ENCODE measurements around the gene ZRANB3. TPM values are rescaled to one million over a fixed set of nuclear protein-coding genes. Genes with fewer than 3 reads are reported as not detected.
"Not testable (repeated sequence)": the region's sequence is repeated elsewhere in the genome, so short reads cannot be mapped to it uniquely, and the experiment has no call there.

ZRANB3 gene
- total RNA-seq, 3 donors from 2014 or later: 4.9 to 7.3 (median 5.0) TPM

GRCh38 chr2:135094508-135094907, 436.5 kb downstream of the ZRANB3 start:
- ATAC-seq (no peak), DNase-seq (no peak)
- Histone ChIP-seq H3K4me3 (no peak overlapping the region), H3K9me3 (no peaks in the 10 kb centered on the region), H3K4me1 (ENCODE audit: low read depth) (peaks cover 20% of the 10 kb centered on the region), H3K36me3 (ENCODE audit: low read depth) (no peaks in the 10 kb centered on the region)
- TF ChIP-seq, protein P1, sequence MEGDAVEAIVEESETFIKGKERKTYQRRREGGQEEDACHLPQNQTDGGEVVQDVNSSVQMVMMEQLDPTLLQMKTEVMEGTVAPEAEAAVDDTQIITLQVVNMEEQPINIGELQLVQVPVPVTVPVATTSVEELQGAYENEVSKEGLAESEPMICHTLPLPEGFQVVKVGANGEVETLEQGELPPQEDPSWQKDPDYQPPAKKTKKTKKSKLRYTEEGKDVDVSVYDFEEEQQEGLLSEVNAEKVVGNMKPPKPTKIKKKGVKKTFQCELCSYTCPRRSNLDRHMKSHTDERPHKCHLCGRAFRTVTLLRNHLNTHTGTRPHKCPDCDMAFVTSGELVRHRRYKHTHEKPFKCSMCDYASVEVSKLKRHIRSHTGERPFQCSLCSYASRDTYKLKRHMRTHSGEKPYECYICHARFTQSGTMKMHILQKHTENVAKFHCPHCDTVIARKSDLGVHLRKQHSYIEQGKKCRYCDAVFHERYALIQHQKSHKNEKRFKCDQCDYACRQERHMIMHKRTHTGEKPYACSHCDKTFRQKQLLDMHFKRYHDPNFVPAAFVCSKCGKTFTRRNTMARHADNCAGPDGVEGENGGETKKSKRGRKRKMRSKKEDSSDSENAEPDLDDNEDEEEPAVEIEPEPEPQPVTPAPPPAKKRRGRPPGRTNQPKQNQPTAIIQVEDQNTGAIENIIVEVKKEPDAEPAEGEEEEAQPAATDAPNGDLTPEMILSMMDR (IDR thresholded peaks at IDR 0.05): no peak
- intact Hi-C loops (cut with DNase I, micrococcal nuclease): no loop called here

GRCh38 chr2:135093670-135094330, 437.2 kb downstream of the ZRANB3 start:
- H3K4me3 ChIP-seq: no peak overlapping the region
- intact Hi-C loops (cut with DNase I, micrococcal nuclease): no loop called here
- H3K9me3 ChIP-seq: no peaks in the 10 kb centered on the region
- DNase-seq (peak in 1 of 3 donors; percentile 14), ATAC-seq (peak; percentile 92)
- TF ChIP-seq, protein P1 (IDR thresholded peaks at IDR 0.05): no peak
- no peaks in the 10 kb centered on the region for H3K36me3 ChIP-seq (ENCODE audit: low read depth)
- H3K4me1 ChIP-seq (ENCODE audit: low read depth): peaks cover 20% of the 10 kb centered on the region

- TF ChIP-seq, protein P1 (IDR thresholded peaks at IDR 0.05): no peak
- ATAC-seq (peak; percentile 79), DNase-seq (no peak)
- Histone ChIP-seq H3K4me1 (ENCODE audit: low read depth) (peaks cover 20% of the 10 kb centered on the region), H3K36me3 (ENCODE audit: low read depth) (no peaks in the 10 kb centered on the region), H3K9me3 (no peaks in the 10 kb centered on the region), H3K4me3 (no peak overlapping the region)
- intact Hi-C loops (cut with DNase I, micrococcal nuclease): no loop called here
These were observed 437.8 kb downstream of the ZRANB3 start for GRCh38 chr2:135093193-135093592.

DNA sequence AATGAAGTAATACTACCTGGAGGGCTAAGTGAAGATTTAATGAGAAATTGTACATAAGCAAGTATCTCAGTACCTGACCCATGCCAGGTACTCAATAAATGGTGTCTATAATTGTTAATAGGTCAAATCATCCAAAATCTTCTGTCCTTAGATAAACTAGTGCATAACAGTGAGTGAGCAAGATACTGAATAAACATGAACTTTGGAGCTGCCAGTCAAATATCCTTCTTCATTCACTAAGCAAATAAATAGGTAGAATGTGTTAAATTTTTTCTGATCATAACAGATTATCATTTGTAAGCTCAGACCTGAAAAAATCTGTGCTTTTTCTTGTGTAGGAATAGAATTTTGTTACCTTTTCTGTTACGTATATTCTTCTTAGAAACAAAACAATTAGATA, 439.3 kb downstream of the ZRANB3 start:
- ATAC-seq (peak; percentile 41), DNase-seq (no peak)
- intact Hi-C loops (cut with DNase I, micrococcal nuclease): no loop called here
- TF ChIP-seq, protein P1 (IDR thresholded peaks at IDR 0.05): no peak
- no peaks in the 10 kb centered on the region for H3K36me3 ChIP-seq (ENCODE audit: low read depth)
- no peaks in the 10 kb centered on the region for H3K9me3 ChIP-seq
- H3K4me1 ChIP-seq (ENCODE audit: low read depth): peaks cover 20% of the 10 kb centered on the region
- no peak overlapping the region for H3K4me3 ChIP-seq

- intact Hi-C loops (cut with DNase I, micrococcal nuclease); ATAC-seq; DNase-seq; H3K9me3 ChIP-seq; H3K4me3 ChIP-seq; H3K36me3 ChIP-seq (ENCODE audit: low read depth): not testable (repeated sequence)
- peaks cover 20% of the 10 kb centered on the region for H3K4me1 ChIP-seq (ENCODE audit: low read depth)
These were observed 441.4 kb downstream of the ZRANB3 start for GRCh38 chr2:135089597-135089996.

Other genes with a start within 250 kb of the ZRANB3 start
- 10 to 100 TPM; 22.3 to 26.1 (median 25.2) TPM for gene R3HDM1, start 266 bp upstream of the ZRANB3 start, total RNA-seq
- 100 to 1,000 TPM in 1 of 3 donors, 10 to 100 TPM in 2; 87.8 to 110 (median 94.9) TPM for gene UBXN4, start 210.6 kb upstream of the ZRANB3 start, total RNA-seq

All from mucosa of descending colon (tissue), 3 donors.